ENCODE results near the gene FCN2.

FCN2 gene

DNA sequence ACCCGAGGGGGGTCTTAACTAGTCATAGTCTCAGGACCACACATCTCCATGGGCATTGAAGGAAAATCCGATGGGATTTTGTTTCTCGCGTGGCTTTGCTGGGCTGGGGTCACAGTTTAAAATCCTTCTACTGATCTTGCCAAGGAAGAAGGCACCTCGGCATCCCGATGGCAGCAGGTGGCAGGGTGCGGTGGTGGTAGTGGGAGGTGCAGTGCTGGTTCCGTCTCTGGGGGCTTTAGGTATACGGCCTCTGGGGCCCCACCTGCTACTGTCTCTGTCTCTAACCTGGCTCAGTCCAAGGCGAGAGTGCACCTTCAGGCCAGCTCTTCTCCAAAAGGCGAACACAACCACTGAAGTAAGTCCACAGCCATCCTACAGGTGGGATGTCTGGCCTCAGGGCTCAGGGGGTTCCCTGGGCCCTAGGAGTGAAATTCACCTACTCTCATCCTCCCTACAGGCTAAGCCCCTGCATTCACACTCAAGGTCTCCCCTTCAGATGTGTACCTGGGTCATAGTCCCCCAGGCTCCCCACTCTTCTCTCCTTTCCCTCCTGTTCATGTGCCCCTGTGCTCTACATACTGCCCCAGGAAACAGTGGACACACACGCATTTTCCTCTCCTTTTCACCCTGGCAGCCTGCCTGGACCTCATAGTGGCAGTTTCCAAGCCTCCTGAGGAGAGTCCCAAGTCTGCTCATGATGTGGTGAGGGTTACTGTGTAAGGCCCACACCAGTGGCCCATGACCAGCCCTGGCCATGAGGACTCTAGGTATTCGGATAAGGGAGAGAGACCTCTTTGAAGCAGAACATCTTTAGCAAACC lies 736 bp upstream of the FCN2 start:
- H3K4me3 ChIP-seq, result no peak overlapping the region
- DNase-seq (ENCODE audit: low spot score), result peak; percentile 68
- no peak overlapping the region for H3K27ac ChIP-seq
- TF ChIP-seq, protein P1, sequence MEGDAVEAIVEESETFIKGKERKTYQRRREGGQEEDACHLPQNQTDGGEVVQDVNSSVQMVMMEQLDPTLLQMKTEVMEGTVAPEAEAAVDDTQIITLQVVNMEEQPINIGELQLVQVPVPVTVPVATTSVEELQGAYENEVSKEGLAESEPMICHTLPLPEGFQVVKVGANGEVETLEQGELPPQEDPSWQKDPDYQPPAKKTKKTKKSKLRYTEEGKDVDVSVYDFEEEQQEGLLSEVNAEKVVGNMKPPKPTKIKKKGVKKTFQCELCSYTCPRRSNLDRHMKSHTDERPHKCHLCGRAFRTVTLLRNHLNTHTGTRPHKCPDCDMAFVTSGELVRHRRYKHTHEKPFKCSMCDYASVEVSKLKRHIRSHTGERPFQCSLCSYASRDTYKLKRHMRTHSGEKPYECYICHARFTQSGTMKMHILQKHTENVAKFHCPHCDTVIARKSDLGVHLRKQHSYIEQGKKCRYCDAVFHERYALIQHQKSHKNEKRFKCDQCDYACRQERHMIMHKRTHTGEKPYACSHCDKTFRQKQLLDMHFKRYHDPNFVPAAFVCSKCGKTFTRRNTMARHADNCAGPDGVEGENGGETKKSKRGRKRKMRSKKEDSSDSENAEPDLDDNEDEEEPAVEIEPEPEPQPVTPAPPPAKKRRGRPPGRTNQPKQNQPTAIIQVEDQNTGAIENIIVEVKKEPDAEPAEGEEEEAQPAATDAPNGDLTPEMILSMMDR (IDR thresholded peaks at IDR 0.05), result no peak

DNA sequence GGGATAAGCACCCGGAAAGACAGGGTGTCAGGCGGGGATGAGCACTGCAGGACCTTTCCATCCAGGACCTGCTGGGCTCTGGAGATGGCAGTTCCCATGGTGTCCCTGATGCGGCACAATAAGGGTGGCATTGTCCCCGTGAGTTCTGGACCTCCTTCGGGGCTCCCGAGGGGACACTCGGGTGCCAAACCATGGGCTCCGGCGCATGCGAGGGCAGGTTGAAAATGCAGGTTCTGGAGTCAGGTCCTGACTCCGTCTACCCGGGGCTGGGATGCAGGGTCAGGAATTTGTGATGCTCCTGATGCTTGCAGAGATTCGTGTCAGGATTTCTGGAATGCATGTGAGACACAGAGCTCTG lies 682 bp downstream of the FCN2 start:
- no peak overlapping the region for H3K4me3 ChIP-seq
- TF ChIP-seq, protein P1 (IDR thresholded peaks at IDR 0.05), result no peak
- H3K27ac ChIP-seq, result no peak overlapping the region
- peak; percentile 53 for DNase-seq (ENCODE audit: low spot score)

DNA sequence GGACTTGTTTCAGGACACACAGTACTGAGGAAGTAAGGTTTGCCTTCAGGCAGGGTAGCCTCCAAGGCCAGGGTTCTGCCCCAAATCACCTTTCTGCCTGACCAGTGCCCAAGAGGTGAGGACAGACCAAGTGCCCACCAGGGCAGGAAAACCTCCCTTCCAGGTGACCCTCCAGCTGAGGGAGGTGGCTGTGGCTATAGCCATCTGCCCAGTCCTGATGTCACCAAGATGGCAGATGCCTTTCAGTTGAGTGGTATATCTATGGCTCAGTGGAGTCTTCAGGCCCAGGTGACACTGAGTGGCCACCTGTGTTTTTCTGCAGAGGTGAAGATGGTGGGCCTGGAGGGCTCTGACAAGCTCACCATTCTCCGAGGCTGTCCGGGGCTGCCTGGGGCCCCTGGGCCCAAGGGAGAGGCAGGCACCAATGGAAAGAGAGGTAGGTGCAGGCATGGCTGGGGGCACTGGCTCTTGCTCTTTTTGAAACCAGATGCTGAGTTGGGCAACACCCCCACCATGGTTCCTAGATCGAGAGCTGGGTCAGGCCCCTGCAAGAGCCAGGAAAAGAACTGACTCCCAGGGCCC lies 1.7 kb downstream of the FCN2 start:
- Histone ChIP-seq H3K27ac (no peak overlapping the region), H3K4me3 (no peak overlapping the region)
- no peak for DNase-seq (ENCODE audit: low spot score)
- TF ChIP-seq, protein P1 (IDR thresholded peaks at IDR 0.05), result no peak

DNA sequence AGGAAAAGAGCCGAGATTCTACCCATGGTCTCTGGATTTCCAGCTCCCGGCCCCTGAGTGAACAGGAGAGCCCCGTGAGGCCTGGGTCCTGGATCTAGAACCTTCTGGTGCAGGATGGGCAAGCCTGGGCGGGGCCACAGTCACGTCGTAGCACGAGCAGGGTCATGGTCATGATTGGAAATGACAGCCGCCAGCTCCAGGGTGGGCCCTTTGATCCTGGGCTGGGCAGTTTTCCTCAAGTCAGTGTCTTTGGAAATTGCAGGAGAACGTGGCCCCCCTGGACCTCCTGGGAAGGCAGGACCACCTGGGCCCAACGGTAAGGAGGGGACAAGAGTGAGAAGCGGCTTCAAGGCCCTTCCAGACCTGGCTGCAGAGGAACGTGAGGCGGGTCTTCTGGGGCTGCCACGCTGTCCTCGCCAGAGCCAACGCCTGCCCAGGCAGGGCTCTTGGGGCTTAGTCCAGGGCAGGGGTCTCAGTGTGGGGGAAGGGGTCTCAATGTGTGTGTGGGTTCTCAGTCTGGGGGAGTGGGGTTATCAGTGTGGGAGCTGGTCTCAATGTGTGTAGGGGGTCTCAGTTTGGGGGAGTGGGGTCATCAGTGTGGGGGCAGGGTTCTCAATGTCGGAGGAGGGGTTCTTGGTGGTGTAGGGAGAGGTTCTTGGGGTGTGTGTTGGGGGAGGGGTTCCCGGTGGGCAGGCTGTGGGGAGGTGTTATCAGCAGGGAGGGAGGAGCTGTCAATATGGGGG lies 2.6 kb downstream of the FCN2 start:
- TF ChIP-seq, protein P1 (IDR thresholded peaks at IDR 0.05), result no peak
- Histone ChIP-seq H3K27ac (no peak overlapping the region), H3K4me3 (no peak overlapping the region)
- DNase-seq (ENCODE audit: low spot score), result peak; percentile 64

DNA sequence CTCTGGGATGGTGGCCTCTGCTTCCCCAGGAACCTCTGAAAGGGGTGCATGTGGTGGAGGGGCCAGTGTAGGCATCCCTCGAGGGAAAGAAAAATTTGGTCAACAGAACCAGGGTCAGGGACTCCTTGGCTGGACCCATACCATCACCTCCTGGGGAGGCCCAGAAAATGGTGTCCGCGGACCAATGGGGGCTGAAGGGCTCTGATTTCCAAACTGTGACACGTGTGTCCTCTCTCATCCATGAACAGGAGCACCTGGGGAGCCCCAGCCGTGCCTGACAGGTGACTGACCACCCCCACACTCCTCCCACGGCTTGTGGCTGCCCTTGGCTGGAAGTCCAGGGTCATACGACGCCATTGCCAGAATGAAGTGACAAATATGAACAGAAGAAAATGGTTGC lies 3.9 kb downstream of the FCN2 start:
- H3K27ac ChIP-seq, result no peak overlapping the region
- TF ChIP-seq, protein P1 (IDR thresholded peaks at IDR 0.05), result no peak
- H3K4me3 ChIP-seq, result no peak overlapping the region
- peak; percentile 49 for DNase-seq (ENCODE audit: low spot score)

DNA sequence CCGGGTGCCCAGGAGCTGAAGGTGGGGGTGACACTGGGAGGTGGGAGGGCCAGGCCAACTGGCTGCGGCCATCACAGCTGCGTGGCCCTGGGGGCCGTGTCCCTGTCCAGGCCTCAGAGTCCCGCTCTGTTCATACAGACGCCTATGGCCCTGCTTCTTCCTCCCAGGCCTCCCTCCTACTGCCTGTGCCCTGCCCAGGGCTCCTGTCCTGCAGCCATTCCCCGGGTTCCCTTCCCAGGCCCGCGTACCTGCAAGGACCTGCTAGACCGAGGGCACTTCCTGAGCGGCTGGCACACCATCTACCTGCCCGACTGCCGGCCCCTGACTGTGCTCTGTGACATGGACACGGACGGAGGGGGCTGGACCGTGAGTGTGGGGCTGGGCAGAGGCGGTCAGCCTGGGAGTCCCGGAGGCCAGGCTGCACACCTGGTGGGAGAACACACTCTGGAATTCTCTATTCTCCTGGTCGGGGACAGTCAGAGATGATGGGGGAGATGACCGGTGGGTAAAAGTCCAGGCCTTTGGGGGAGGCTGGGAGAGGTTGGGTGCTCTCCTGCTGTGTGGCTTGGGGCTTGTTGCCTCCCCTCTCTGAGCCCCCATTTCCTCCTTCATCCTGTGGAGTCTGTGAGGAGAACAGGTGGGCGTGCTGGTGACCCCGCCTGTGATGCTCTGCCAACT lies 4.5 kb downstream of the FCN2 start:
- no peak for DNase-seq (ENCODE audit: low spot score)
- TF ChIP-seq, protein P1 (IDR thresholded peaks at IDR 0.05), result no peak
- no peak overlapping the region for H3K27ac ChIP-seq
- H3K4me3 ChIP-seq, result no peak overlapping the region

All from coronary artery (tissue), 2 donors.